ENCODE data around the gene AGO4.

- TF ChIP-seq CTCF (IDR thresholded peaks at IDR 0.05) (no peak), POLR2A (IDR thresholded peaks at IDR 0.05) (no peak)
Measured at GRCh38 chr1:35857830-35858229, 50.0 kb downstream of the AGO4 start.
